HG03135 (cell line): ENCODE data around the gene AHNAK.
"Not testable (repeated sequence)": the region's sequence is repeated elsewhere in the genome, so short reads cannot be mapped to it uniquely, and the experiment has no call there.

ENCODE experiments used
- ATAC-seq: cut with Tn5 transposase; IDR thresholded peaks from one replicate; pipeline ENCODE4 v1.9.1; 2021; ENCODE audit warnings: mild to moderate bottlenecking, moderate library complexity; ENCODE audit not compliant: unreplicated experiment

Gene AHNAK

DNA sequence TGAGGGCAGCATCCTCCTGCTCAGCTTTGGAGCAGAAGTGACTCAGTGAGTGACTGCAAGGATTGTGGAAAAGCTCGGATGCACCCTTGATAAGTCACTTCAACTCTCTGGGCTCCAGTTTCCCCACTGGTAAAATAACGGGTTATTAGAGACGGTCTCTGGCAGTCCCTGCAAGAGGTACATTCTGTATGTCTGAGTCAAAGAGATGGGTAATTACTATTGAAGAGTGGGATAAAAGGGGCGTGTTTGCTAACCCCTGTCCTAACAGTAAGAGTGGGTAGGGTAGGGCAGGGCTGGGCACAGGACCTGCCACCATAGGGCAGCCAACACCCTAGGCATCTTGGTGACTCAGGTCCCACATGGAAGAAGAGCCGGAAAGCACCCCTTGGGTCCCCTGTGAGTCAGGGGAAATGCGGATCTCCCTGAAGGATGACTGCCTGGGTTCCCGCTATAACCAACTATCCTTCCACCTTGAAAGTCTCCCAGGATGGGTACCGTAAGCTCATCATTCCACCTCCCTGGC is 7.3 kb upstream of the AHNAK start:
- ATAC-seq: no peak

DNA sequence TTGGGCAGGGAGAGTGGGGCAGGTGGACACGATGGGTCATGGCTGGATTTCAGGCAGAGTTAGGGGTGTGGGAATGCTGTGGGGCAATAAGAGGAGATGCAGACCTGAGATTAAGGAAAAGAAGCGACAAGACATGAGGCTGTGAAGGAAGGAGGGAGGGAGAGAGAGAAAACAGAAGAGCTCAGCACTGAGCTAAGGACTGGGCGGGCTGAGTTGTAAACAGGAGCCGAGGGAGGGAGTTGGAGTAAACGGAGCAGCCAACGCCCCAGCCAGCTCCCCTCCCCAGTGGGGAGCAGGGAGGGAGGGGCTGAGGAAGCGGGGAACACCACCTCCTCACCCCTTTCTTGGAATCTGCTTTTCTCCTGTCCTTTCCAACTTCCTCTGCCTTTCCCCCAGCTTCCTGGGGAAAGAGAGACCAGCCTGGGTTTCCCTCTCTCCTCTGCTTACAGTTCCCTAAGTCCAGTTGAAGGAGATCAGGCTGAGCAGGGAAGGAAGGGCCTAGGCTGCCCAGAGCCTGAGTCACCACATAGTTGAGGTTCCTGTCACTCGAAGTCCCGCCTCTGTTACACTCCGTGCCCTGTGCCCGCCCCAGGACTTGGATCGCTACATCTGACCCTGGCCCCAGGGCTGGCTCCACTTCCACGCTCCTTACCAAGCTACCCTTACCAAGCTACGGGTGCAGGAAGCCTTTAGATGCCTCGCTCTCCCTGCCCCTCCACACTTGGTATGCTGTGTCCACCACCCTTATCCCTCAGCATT is 6.7 kb upstream of the AHNAK start:
- no peak for ATAC-seq

DNA sequence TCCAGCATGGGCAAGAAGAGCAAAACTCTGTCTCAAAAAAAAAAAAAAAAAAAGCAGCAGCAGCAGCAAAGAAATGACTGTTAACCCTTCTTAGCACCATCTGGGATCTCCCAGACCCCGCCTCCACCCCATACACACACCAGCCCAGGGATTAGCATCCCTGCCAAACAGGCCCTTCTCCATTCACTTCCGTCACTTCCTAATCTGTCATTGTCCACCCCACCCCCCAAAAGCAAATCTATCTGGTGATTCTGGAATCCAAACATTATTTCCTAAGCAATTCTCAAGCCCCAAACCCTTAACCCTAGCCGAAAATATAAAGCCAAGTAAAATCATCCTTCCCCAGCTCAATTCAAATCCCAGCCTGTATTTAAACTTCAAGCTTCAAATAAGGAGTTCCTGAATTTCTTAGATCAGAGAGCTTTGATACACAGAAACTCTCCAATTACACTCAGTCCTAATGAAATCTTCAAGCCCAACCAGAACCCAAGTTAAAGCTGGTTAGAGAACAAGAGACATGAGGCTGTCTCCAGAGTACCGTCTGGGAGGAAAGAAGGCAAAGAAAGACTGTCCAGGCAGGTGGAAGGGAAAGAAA is 6.0 kb upstream of the AHNAK start:
- no peak for ATAC-seq

DNA sequence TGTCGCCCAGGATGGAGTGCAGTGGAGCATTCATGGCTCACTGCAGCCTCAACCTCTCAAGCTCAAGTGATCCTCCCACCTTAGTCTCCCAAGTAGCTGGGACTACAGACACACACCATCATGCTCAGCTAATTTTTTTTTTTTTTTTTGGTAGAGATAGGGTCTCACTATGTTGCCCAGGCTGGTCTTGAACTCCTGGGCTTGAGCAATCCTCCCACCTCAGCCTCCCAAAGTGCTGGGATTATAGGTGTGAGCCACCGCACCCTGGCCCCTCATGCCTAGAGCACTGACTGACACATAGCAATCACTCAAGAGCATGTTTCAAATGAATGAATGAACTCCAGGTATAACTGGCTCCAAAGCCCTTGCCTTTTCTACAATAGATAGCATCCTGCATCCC is 3.9 kb upstream of the AHNAK start:
- not testable (repeated sequence) for ATAC-seq

DNA sequence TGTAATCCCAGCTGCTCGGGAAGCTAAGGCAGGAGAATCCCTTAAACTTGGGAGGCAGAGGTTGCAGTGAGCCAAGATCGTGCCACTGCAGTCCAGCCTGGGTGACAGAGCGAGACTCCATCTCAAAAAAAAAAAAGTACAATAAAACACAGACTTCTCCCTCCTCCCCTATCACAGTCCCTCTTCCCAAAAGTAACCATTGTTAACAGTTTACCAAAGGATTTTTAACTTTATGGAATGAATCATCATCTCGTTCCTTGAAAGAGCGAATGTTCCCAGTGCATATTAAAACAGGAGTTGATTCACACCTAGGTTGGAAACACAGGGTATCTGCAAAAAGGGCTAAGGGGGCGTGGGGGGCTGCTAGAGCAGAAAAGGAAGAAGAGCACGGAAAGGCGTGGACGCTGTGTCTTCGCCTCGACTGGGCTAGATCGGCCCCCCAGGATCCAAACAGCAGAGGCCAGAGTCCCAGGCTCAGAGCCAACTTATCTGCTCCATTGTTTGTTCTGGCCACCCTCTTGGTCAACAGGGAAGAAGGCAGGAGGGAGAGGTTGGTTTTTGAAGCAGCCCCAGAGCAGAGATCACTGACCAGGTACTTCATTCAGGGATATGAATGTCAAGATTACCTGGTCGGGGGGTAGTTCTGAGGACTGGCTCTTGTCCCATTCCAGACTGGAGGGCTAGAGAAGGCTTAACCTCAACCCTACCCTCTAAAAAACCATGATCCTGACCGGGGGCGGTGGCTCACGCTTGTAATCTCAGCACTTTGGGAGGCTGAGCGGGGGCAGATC is 2.1 kb upstream of the AHNAK start:
- no peak for ATAC-seq

DNA sequence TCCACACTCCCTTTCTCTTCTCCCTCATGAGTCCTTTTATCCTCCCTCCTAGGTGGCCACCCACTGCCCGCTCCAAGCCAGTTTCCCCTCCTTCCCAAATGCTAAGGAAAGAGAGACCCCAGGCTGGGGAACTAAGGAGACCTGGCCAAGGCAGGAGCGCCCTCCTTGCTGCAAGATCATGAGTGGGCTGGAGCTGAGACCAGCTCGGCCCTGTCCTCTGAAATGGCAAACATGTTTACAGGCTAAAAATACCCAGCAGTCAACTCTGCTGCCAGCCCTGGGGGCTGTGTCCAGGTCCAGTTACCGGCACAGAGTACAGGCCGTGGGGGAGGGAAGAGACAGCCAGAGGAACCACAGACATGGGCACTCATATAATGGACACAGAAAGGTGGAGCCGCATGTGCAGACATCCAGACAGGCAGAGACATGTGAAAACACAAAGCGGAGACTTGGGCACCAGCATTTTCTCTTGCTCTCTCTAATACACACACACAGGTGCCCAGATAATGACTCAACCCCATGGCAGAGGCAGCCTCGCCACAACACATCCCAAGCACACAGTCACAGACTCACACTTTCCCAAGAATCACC is 1.2 kb upstream of the AHNAK start:
- ATAC-seq: no peak

DNA sequence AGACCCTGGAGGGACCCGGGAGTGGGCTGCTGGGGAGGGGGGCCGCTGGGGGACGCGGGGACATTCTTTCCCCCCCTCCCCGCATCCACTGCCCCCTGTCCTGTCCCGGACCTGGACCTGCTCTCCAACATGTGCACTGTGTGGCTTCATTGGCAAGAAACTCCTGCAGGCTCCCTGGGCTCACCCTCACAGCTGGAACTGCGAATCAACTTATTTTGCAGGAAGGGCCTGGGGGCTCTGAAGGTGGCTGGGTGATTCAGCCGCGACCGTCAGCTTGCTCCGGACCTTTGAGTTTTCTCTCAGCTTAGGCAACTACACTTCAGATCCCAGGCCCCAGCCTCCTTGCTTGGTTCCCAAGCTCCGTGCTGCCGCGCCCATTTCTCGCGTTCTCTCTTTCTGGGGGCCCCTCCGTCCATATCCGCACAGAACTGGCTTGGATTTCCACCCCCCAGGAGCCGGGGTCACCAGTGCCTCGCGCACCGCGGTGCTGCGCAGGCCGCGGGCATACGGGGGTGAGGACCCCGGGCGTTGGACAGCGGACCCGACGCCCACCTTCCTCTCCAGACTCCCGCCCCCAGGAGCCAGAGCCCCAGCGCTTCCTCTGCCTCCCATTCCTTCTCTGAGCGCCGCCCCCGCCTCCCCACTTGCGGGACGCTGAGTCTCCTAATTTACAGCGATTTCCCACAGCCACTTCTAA is 471 bp upstream of the AHNAK start:
- no peak for ATAC-seq

DNA sequence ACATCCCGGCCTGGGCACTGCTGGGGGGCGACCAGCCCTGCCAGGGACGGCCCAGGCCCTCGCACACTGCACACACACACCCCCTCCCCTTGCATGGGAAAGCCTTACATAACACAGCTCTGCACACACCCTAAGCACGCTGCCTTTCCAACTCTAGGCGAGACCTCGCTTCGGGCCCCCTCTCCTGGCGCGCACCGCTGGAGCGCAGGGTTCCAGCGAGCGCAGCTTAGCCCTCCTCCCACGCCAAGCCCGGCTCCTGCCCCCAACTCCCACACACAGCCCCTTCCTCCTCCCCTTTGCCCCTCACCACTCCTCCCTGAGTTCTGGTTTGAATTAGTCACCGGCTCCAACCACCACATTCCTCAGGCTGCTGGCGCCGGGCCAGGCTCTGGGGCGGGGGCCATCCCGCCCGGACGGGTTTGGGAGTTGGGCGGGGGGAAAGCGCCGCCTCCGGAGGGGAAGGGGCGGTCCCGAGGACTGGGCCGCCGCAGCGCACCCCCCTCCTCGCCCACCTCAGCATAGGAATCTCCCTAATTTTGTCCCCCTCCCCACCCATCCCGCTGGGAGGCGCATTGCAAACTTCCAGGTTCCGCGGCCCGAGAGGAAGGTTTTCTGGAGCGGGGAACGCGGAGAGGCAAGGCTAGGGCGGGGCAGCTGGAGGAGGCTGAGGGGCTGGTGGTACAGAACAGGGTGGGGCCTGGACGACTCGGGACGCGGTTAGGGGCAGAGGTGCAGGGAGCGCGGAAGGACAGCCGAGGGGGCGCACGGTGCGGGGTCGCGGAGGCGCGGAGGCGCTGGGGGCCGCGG is 966 bp downstream of the AHNAK start:
- no peak for ATAC-seq

DNA sequence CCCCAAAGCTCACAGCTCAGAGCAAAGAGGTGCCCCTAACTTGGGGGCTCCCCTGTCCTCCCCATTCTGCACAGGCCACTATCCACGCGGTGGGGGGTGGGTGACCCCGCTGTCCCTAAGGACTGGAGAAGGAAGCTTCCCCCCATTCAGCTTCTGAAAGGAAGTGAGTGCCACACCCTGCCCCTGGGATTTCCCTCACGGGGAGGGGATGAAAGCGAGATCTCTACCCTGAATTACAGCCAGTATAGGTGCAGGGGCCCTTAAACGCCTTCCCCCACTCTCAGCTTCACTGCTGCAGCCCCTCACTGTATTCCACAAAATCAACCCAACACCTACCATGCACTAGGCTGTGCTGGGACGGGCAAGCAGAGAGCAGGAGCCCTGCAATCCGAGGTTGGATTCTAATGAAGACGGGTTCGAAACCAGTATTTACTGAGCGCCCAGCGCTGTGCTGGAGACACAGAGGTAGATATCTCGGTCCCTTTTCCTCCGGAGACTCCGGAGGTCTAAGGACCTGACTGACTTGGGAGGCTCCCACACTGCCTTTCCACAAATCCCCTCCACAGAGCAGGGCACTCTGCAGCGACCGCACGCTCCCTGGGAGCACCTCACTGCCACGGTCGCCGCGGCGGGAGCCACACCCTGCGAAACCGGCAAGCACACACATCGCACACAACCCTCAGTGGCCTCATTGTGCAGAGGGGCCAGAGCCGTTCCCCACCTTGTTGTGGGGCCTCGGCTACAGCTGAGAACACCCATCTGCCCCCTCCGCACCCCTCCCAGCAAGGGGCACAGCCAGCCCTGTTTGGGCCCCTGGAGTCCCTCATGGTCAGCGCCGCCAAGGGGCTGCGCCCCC is 1.8 kb downstream of the AHNAK start:
- no peak for ATAC-seq

DNA sequence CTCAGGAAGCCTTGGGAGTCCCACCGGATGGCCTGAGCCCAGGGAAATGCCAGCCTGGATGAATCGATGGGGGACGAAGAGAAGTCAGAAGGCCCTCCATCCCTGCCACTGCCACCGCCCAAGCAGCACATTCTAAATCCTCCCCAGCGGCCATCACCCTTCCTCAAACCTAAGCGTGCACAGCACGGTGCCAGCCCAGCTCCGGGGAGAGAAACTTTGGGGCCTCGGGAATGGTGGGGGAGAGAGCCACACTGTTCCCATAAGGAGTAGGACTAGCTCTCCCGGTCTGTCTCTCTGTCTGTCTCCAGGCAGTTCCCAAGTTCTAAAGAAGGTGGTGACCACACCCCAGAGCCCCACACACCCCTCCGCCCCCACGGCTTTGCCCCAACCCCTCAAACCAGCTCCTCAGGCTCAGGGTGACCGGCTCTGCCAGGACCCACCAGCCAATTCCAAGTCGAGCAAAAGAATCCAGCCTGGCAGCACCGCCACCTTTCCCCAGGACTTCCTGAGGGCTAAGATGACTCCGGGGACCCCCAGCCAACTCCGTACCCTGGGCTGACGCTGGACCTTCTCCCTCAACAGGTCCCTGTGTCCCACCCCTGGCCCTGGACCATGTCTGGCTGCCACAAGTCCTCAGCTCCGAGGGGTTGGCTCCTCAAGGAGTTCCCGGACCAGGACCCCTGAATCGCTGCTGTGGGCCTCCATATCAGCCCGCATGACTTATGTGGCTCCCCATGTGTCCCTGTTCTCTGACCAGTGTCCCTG is 2.7 kb downstream of the AHNAK start:
- no peak for ATAC-seq

DNA sequence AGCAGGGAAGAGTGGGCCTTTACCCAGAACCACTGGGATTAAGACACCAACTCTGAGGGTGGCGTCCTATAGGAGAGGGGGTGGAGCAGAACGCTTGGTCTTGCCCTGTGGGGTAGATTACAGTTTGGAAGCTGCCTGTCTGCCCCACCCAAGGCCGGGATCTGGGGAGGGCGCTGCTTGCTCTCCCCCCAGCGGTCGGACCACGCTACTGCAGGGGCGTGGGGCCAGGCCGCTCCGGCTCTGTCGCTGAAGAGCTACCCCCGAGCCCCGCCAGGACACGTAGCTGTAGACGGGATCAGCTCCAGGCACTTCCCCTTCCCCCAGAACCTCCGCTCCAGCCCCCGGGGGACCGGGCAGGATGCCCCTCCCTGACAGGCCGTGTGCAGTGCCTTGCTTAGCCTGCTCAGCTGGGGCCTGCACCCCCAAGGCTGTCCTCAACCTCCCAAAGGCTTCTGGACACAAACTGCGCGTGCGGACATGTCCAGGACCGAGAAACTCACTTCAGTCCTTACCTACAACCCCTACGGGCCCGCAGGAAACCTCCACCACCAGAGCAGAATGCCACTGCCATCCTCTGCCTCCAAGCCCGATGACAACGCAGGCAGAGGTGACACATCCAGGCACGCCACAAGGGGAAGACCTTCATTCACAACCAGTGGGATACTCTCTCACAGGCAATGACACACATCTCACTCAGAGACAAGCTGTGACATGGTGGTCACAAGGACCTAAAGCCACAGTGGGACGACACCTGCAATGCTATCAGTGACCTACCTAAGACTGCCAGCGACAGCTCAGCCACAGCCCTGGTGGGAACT is 3.6 kb downstream of the AHNAK start:
- no peak for ATAC-seq

DNA sequence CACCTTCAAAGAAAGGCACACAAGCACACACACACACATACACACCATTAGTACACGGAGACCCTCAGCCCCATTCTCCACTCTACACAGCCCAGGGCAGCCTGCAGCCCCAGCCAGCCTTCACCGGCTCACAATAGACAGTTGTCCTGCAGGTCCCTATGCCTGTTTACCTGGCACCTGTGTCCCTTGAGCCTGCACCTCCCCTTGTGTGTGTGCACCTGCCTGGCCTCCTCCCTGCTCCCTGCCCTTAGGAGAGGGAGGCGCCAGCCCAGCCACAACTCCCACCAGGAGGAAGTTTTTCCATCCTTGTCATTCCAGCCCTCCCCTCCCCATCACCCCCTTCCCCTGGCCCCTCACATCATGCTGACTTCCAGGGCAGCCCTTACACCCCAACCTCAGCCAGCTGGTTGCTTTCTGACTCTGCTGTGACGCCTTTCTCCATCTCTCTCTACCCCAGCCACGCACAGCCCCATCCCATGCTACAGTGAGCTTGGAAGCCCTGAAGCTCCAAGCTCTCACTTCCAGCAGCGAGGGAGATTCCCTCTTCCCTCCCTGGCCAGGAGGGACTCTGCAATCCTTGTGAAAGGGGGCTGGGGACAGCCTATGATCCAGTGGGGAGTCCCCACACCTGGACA is 4.4 kb downstream of the AHNAK start:
- no peak for ATAC-seq

DNA sequence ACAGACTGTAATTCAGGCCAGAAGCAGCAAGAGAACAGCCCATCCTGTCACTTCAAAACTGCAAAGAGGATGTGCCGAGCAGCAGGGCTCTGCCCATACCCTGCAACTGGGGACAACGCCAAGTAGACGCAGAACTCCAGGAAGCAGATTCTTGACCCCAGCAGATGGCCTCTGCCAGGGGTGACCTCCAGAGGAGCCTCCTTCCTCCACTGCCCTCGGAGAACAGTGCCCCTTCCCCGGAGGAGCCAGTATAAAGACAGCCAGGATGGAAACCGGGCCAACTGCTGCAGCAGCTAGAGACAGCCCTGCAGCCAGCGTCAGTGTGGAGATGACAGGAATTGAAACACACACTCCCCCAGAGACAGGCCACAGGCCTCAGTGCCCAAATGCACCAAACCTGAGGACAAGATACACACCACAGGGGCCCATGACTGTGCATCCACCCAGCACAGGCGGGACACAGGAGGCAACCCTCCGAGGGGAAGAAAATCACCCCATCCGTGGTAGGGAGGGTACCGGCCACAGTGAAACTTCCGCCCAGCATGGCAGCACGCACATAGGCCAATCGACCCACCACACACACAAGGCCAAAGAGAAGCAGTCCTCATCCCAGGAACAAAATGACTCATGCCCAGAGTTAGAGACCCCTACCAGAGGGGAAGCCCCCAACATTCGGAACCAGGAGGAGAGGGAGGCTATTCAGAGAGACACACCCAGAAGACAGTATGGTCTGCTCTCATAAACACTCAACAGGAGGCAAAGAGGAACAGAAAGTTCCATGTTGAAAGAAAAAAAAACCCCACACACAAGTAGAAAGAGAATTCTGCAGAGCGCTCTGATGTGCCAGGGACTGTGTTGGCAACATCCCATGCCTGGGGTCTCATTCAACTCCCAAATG is 5.6 kb downstream of the AHNAK start:
- ATAC-seq: peak; percentile 35

DNA sequence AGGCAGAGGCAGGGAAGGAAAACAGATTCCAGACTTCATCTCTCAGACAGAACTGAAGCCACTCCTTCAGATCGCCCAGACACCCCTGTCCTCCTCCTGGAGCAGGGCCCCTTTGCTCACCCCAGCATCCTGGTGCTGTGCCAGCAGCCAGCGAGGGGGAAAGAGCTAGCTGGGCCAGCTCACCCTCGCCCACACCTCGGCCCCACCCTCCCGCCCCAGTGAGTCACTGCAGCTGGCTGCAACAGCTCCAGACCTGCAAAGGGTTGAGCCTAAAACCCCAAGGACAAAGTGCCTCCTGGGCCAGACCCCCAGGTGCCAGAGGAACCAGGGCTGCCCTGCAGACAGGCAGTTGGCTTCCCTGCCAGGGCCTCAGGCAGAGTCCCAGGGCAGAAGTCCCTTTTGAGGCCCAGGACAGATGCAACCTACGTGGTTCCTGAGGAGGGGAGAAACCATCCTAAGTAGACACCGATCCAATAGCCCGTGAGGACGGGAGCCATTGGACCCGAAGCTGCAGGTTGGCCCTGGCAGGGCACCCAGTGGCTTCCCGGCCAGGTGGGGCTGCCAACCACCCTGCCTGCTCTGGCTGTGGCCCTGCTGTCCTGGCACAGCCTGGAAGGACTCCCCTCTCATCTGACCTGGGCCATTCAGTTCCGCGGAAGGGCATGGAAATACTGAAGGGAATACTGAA is 7.2 kb downstream of the AHNAK start:
- no peak for ATAC-seq

DNA sequence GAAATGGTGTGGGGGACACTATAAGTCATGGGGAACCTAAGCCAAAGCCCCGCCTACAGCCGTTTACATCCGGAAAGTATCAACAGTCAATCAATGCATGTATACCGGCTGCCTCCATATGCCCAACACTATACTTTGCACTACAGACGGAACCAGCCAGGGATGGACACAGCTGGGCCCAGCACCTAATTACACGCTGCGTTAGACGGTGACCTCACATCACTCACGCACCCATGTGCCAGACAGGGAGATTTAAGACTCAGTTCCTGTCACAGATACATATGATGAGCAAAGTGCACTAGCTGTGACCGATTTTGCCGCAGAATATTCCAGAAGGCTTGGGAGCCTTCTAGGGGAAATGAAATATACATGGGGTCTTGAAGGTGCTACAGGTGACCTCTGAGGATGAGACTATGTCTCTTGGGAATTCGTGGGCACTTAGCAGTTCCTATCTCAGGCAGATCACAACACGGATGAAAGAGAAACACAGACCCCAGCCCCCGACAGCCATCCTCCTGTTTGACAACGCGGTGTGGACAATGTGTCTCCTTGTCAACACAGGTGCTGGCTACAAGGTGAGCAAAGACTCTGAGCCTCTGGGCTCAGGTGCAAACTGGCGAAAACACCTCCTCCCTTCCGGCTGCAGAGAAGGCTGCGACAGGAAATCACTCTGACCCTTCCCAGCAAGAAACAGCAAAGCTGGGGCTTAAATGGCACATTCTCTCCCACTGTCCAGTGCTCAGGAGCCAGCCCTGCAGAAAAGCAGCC is 8.0 kb downstream of the AHNAK start:
- ATAC-seq: no peak
